GM19023 (cell line): Measurements from ENCODE around the gene HOXA1.
A peak's percentile ranks its signal among the peaks of the same experiment; 100 is the strongest.

Experiments
- ATAC-seq: cut with Tn5 transposase; IDR thresholded peaks from one replicate; pipeline ENCODE4 v1.9.1; 2021; ENCODE audit warnings: mild to moderate bottlenecking, moderate library complexity; ENCODE audit not compliant: unreplicated experiment

The HOXA1 gene

DNA sequence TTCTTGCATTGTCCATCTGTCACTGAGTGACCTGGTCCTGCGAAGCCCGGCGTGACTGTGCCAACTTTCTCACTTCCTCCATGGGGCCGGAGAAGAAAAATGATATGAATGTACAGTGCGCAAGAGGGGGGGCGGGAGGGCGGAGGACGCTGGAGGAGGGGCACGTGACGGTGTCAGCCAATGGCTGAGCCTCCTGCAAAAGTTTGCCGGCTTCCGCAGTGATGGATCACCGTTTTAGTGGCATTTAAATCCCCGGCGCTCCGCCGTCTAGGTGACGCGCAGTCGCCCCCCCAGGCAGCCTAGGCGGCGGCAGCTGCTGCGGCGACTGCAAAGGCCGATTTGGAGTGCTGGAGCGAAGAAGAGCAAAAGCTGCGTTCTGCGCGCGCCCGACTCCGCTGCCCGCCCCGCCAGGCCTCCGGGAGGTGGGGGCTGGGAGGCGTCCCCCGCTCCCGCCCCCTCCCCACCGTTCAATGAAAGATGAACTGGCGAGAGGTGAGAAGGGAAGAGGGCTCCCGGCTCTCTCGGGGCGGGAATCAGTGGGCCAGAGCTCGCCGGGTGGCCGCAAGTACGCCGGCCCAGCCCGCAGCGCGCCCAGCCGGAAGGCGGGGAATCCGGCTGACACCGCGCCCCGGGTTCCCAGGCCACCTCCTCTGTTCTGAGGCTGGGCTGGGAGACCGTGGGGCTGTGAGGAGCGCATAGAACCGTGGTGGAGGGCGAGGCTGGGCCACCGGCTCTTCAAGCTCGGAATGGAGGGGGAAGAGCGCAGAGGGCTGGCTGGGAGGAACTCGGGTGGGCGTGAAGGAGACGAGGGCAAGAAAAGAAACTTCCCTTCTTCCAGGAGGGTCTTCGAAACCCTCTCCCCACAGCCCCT lies at the start of gene HOXA1:
TSS of gene HOXA1 (minus strand) at position 104 of the 871 bp plus-strand sequence. CDS start at position 16, 88 bp downstream.
- peak; percentile 85 for ATAC-seq

DNA sequence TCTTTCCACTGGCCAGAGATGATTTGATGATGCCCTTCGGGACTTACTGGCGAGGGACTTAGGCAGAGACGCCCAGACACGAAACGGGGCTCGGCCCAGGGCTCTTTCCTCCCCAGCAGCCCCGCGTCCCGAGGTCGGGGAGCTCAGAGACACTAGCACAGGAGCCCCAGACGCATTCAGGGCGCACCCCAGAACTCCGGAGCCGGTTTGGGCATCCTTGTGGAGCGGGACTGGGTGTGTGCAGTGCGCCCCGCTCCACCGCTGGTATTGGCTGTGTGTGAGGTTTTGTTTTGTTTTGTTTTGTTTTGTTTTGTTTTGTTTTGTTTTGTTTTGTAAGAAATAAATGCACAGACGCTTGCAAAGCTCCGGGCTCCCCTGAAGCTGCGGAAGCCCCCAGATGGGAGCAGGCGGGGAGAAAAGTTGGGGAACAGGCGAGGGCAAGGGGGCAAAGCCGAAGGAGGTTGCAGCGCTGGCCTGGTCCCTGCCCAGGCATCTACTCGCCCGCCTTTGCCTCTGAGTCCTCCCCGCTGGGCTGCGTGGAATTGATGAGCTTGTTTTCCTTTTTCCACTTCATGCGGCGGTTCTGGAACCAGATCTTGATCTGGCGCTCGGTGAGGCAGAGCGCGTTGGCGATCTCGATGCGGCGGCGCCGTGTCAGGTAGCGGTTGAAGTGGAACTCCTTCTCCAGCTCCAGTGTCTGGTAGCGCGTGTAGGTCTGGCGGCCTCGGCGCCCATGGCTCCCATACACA lies 49.5 kb upstream of the HOXA1 start:
- no peak for ATAC-seq

DNA sequence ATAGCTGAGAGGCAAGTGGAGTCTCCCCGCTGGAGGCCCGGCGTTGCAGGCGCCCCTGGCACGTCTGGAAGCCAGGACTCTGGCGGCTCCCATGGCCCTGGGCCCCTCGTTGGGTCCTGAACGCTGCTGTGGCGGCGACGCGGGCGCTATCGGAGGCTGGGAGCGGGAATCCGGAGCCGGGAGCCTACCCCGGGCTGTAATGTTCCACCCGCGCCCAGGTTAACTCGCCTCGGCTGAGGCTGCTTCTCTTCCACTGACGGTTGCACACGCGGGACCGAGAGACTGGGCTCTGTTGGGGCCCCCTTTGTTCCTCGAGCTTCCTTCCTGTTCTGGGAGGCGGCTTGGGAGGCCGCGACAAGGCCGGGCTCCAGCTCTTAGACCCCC lies 49.0 kb upstream of the HOXA1 start:
- ATAC-seq, result no peak

GRCh38 chr7:27143950-27144780 lies 48.4 kb upstream of the HOXA1 start:
- ATAC-seq, result no peak

- ATAC-seq, result no peak
These were observed 47.5 kb upstream of the HOXA1 start, which contains the start of gene HOXA5 for GRCh38 chr7:27143023-27143949. Gene HOXA5, minus strand, starts transcription at chr7:27143681. Its CDS starts 74 bp downstream, at chr7:27143607.

DNA sequence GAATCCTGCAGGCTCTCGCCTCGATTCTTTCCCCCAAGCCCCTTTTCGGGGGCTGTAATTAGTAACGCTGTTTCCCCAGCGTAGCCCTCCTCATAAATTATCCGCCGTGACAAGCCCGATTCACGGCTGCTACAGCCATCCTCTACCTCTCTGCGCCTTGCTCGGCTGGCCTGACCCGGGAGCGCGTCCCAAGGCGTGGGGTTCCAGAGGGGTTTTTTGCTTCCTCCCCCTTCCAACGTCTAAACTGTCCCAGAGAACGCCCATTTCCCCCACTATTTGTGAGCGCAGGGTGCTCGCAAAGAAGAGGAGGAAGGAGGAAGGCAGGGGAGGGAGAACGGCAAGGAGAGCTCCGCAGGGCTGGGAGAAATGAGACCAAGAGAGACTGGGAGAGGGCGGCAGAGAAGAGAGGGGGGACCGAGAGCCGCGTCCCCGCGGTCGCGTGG lies 46.8 kb upstream of the HOXA1 start:
- ATAC-seq, result no peak

GRCh38 chr7:27141923-27142579 lies 46.3 kb upstream of the HOXA1 start:
- ATAC-seq, result no peak

- no peak for ATAC-seq
These were observed 45.5 kb upstream of the HOXA1 start for GRCh38 chr7:27141137-27141922.

GRCh38 chr7:27140126-27140857 lies 44.5 kb upstream of the HOXA1 start:
- ATAC-seq, result no peak

GRCh38 chr7:27139334-27140125 lies 43.7 kb upstream of the HOXA1 start:
- no peak for ATAC-seq

- no peak for ATAC-seq
These were observed 43.2 kb upstream of the HOXA1 start for GRCh38 chr7:27138985-27139333.

DNA sequence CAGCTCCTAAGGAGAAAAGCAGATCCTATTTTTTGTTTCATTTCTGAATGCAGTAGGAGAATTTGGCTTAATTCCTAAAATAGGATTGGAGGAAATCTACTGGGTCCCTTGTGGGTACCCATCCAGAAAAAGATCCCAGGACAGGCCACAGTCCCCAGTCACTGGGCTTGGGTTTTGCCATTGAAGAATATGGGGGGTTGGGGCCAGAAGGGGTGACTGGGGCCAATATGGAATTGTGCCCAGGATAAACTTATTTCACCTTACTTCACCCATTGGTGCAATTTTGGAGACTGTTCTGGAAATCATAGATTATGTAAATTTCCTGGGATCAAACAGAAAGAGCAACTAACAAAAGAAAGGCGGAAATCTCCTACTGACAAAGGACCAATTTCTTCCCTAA lies 42.7 kb upstream of the HOXA1 start:
- ATAC-seq, result no peak

DNA sequence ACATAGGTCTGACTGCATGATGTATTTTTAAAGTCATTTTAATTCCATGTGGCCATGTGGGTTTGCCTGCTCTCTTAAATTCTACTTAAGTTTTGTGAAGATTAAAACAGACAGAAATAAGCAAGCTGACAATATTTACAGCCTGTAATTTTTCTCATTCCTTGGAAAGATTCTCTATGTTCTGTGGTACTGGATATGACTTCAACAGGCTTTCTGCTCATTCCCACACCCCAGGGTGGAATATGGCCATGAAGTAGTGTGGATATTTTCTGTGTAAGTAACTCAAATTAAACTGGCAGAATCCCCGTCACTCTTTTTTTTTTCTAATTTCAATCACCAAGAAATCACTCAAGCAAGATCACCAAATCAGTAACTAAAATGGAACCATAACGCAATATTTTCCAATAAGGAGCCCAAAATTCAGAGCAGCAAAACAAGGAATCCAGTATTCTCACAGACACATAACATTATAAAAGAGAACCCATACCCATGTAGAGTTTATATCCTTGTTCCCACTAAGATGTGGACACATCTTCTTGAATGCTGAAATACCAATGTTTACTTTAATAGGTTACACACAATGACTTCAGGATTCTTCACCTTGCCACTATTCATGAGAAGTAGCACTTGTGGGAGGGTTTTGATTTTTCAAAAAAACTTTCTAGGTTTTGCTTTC lies 42.0 kb upstream of the HOXA1 start:
- no peak for ATAC-seq

DNA sequence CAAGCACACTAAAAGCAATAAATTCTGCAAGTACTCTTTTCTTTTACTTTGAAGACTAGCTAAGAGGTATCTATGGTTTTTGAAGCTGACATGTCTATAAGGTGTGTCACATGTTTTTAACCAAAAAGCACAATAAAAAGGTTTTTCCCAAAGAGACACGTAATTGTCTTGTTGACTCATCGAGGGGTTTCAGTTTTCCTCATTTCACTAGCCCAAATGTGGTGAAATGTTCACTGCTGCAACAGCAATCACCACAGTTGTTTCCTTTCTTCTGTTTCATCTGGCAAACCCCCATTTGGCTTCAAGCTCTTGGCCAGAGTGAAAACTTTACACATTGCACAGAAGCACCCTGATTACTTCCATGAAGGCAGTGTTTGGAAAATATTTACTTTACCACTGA lies 38.6 kb upstream of the HOXA1 start:
- no peak for ATAC-seq

DNA sequence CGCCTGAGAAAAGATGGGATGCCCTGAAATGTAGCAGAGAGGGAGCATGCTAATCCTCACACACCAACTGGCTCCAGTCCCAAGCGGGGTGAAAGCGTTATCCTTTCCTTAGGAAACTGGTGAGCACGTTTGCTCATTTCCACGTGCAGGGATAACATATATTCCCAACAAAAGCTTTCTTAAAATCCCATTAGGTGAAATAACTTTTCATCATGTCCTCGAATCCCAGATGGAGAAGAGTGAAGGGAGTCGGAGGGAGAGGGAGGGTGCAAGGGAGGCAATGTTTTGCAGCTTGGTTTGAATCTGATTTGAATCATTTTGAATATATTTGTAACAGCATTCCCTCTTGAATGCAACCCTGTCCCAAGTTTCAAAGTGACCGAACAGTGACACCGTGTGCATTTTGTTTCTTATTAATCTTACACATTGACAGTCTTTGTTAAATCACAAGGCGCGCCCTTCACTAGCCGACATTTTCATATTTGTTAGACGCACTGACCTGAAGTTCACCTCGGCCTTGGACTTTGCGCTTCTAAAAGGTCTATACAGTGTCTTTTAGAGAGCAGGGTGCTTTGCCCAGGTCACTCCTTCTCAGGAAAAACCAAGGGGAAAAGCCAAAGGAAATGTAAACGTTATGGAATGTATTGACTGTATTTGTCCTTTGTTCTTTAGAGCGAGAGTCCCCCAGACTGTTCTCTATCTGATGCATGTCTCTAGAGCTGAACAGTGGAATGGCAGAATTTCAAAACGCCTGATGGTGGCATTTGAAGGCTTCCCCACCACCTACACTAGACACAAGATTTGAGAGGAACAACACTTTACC lies 37.8 kb upstream of the HOXA1 start:
- ATAC-seq, result no peak

- ATAC-seq, result no peak
These were observed 37.2 kb upstream of the HOXA1 start for GRCh38 chr7:27132978-27133377.
